Astrocyte of the cerebellum (primary cell): Measurements from ENCODE around the gene TCERG1L.

Source experiments
- DNase-seq: peaks from one replicate; pipeline ENCODE4 v3.0.0-alpha.2; 2011; ENCODE audit warnings: low read depth
- H3K4me3 ChIP-seq: 2 replicates; pipeline ENCODE4 v1.5.1; 2011; ENCODE audit warnings: mild to moderate bottlenecking, low read depth, low read length, moderate library complexity
- CTCF ChIP-seq: IDR thresholded peaks from 2 replicates; pipeline ENCODE4 v1.5.1; 2012; ENCODE audit warnings: low read length, low read depth, moderate library complexity, mild to moderate bottlenecking; ENCODE audit errors: missing control alignments
- in situ Hi-C: cut with HindIII; loops from 2 replicates; pipeline ENCODE4 v1.10.0; 2017; ENCODE audit warnings: low sequenced_read_pairs

TCERG1L gene

GRCh38 chr10:131215776-131216175, 95.7 kb downstream of the TCERG1L start:
- DNase-seq: no peak
- in situ Hi-C loops: no loop called here
- H3K4me3 ChIP-seq: no peak overlapping the region
- no peak for TF ChIP-seq CTCF

- in situ Hi-C loops: no loop called here
- H3K4me3 ChIP-seq: no peak overlapping the region
- no peak for DNase-seq
- no peak for TF ChIP-seq CTCF
Measured at GRCh38 chr10:131214521-131215244, 96.8 kb downstream of the TCERG1L start.

- no peak for TF ChIP-seq CTCF
- DNase-seq: no peak
- in situ Hi-C loops: no loop called here
- no peak overlapping the region for H3K4me3 ChIP-seq
Measured at GRCh38 chr10:131213741-131214505, 97.6 kb downstream of the TCERG1L start.

GRCh38 chr10:131212763-131213325, 98.7 kb downstream of the TCERG1L start:
- in situ Hi-C loops: no loop called here
- no peak overlapping the region for H3K4me3 ChIP-seq
- TF ChIP-seq CTCF: no peak
- DNase-seq: no peak

- in situ Hi-C loops: no loop called here
Measured at GRCh38 chr10:131211965-131212619, 99.4 kb downstream of the TCERG1L start.

More at GRCh38 chr10:131211965-131212619, 99.4 kb downstream of the TCERG1L start:
- no peak for TF ChIP-seq CTCF
- DNase-seq: no peak
- H3K4me3 ChIP-seq: no peak overlapping the region
